HEK293 (cell line): Measurements from ENCODE around the gene MPHOSPH8.

Experiments used
- CTCF ChIA-PET: fragments of 350-600 bp; formaldehyde crosslinking; extraction: SDS; loops from one replicate; lab custom pipeline; 2021; ENCODE audit warnings: antibody characterized with exemption; lab: Yijun Ruan, JAX
- POLR2A ChIA-PET: fragments of 300-600 bp; formaldehyde crosslinking; extraction: SDS; loops from one replicate; lab custom pipeline; 2020; ENCODE audit warnings: antibody characterized with exemption, inconsistent platforms; lab: Yijun Ruan, JAX
- H3K27ac ChIP-seq: fragments of 200-500 bp; sonication (Bioruptor generic); 2 replicates; pipeline ENCODE4 v1.5.1; 2014; ENCODE audit warnings: low read depth, low read length, control low read depth, inconsistent platforms; ENCODE audit errors: extremely low read depth
- H3K36me3 ChIP-seq, 2 experiments: fragments of 200-500 bp in 1 of 2; sonication (Bioruptor generic) in 1 of 2; 1 replicate in 1 of 2; 2 replicates in 1 of 2; pipeline ENCODE4 v1.5.1; 2014 to 2017; ENCODE audit warnings: inconsistent platforms in 2 of 2, low read length in 2 of 2; ENCODE audit not compliant: control insufficient read depth in 2 of 2, insufficient read depth in 1 of 2
- H3K4me1 ChIP-seq: fragments of 200-500 bp; sonication (Bioruptor generic); 2 replicates; pipeline ENCODE4 v1.5.1; 2014; ENCODE audit warnings: mild to moderate bottlenecking, low read length, inconsistent platforms; ENCODE audit not compliant: control insufficient read depth, insufficient read depth
- H3K4me3 ChIP-seq: 2 replicates; pipeline ENCODE4 v1.5.1; 2011; ENCODE audit warnings: low read depth, mild to moderate bottlenecking, control low read depth, low read length, moderate library complexity
- H3K9me3 ChIP-seq: fragments of 200-500 bp; sonication (Bioruptor generic); 2 replicates; pipeline ENCODE4 v1.5.1; 2014; ENCODE audit warnings: low read depth, low read length, inconsistent platforms; ENCODE audit not compliant: control insufficient read depth, insufficient read depth
- BCL11B ChIP-seq: fragments of 450-650 bp; formaldehyde crosslinking; IDR thresholded peaks from 2 replicates; pipeline ENCODE4 v1.5.1; 2016; ENCODE audit warnings: low read depth, missing biosample characterization, missing genetic modification characterization
- HOXD13 ChIP-seq: sonication (generic); formaldehyde crosslinking; IDR thresholded peaks from 2 replicates; pipeline ENCODE4 v1.8.0; 2022; ENCODE audit warnings: missing genetic modification reagents, borderline replicate concordance
- INSM2 ChIP-seq: fragments of 450-650 bp; formaldehyde crosslinking; IDR thresholded peaks from 2 replicates; pipeline ENCODE4 v1.5.1; 2016; ENCODE audit warnings: missing biosample characterization, missing genetic modification characterization
- KLF10 ChIP-seq: fragments of 450-650 bp; IDR thresholded peaks from 2 replicates; pipeline ENCODE4 v1.5.1; 2018; ENCODE audit warnings: missing biosample characterization, mild to moderate bottlenecking, missing genetic modification characterization
- MEIS1 ChIP-seq: sonication (generic); formaldehyde crosslinking; IDR thresholded peaks from 2 replicates; pipeline ENCODE4 v1.8.1; 2022; ENCODE audit warnings: missing genetic modification reagents, mild to moderate bottlenecking, borderline replicate concordance
- PBX3 ChIP-seq: sonication (generic); formaldehyde crosslinking; IDR thresholded peaks from 2 replicates; pipeline ENCODE4 v1.8.1; 2022; ENCODE audit warnings: mild to moderate bottlenecking, moderate library complexity, missing genetic modification reagents
- RBAK ChIP-seq: fragments of 450-650 bp; formaldehyde crosslinking; IDR thresholded peaks from 2 replicates; pipeline ENCODE4 v1.5.1; 2016; ENCODE audit warnings: missing biosample characterization, missing genetic modification characterization
- REPIN1 ChIP-seq: fragments of 450-650 bp; formaldehyde crosslinking; IDR thresholded peaks from 2 replicates; pipeline ENCODE4 v1.5.1; 2017; ENCODE audit warnings: missing biosample characterization, missing genetic modification characterization, low read depth
- SALL2 ChIP-seq: fragments of 450-650 bp; formaldehyde crosslinking; IDR thresholded peaks from 2 replicates; pipeline ENCODE4 v1.5.0; 2017; ENCODE audit warnings: missing biosample characterization, mild to moderate bottlenecking, missing genetic modification characterization, borderline replicate concordance
- SCRT1 ChIP-seq: fragments of 450-650 bp; formaldehyde crosslinking; IDR thresholded peaks from 2 replicates; pipeline ENCODE4 v1.5.1; 2016; ENCODE audit warnings: missing biosample characterization, missing genetic modification characterization, borderline replicate concordance
- SCRT2 ChIP-seq: fragments of 450-650 bp; formaldehyde crosslinking; IDR thresholded peaks from 2 replicates; pipeline ENCODE4 v1.5.1; 2016; ENCODE audit warnings: missing biosample characterization, missing genetic modification characterization
- TRIM28 ChIP-seq: IDR thresholded peaks from 2 replicates; pipeline ENCODE4 v1.6.1; 2011; ENCODE audit warnings: low read length, control low read depth, borderline replicate concordance
- ZBTB7A ChIP-seq: fragments of 450-650 bp; formaldehyde crosslinking; IDR thresholded peaks from 2 replicates; pipeline ENCODE4 v1.5.1; 2016; ENCODE audit warnings: low read depth, missing biosample characterization, missing genetic modification characterization
- ZBTB8A ChIP-seq: fragments of 450-650 bp; formaldehyde crosslinking; IDR thresholded peaks from 2 replicates; pipeline ENCODE4 v1.5.1; 2016; ENCODE audit warnings: missing biosample characterization, missing genetic modification characterization
- ZNF112 ChIP-seq: fragments of 450-650 bp; formaldehyde crosslinking; IDR thresholded peaks from 2 replicates; pipeline ENCODE4 v1.5.0; 2017; ENCODE audit warnings: missing biosample characterization, missing genetic modification characterization
- ZNF133 ChIP-seq: fragments of 450-650 bp; formaldehyde crosslinking; IDR thresholded peaks from 2 replicates; pipeline ENCODE4 v1.5.1; 2016; ENCODE audit warnings: missing biosample characterization, missing genetic modification characterization
- ZNF18 ChIP-seq: fragments of 450-650 bp; formaldehyde crosslinking; IDR thresholded peaks from 2 replicates; pipeline ENCODE4 v1.5.1; 2016; ENCODE audit warnings: missing biosample characterization, missing genetic modification characterization
- ZNF2 ChIP-seq: fragments of 450-650 bp; formaldehyde crosslinking; IDR thresholded peaks from 2 replicates; pipeline ENCODE4 v1.5.1; 2016; ENCODE audit warnings: missing biosample characterization, missing genetic modification characterization
- ZNF23 ChIP-seq: fragments of 450-650 bp; formaldehyde crosslinking; IDR thresholded peaks from 2 replicates; pipeline ENCODE4 v1.5.1; 2016; ENCODE audit warnings: missing biosample characterization, missing genetic modification characterization, borderline replicate concordance
- ZNF324 ChIP-seq: fragments of 450-650 bp; formaldehyde crosslinking; IDR thresholded peaks from 2 replicates; pipeline ENCODE4 v1.5.1; 2016; ENCODE audit warnings: missing biosample characterization, missing genetic modification characterization
- ZNF473 ChIP-seq: fragments of 450-650 bp; formaldehyde crosslinking; IDR thresholded peaks from 2 replicates; pipeline ENCODE4 v1.5.1; 2017; ENCODE audit warnings: missing biosample characterization, missing genetic modification characterization
- ZNF585B ChIP-seq: fragments of 450-650 bp; formaldehyde crosslinking; IDR thresholded peaks from 2 replicates; pipeline ENCODE4 v1.5.1; 2016; ENCODE audit warnings: missing biosample characterization, missing genetic modification characterization
- ZNF596 ChIP-seq: fragments of 450-650 bp; IDR thresholded peaks from 2 replicates; pipeline ENCODE4 v1.5.0; 2018; ENCODE audit warnings: missing biosample characterization, mild to moderate bottlenecking, missing genetic modification characterization, moderate library complexity
- ZNF654 ChIP-seq: fragments of 450-650 bp; formaldehyde crosslinking; IDR thresholded peaks from 2 replicates; pipeline ENCODE4 v1.5.1; 2016; ENCODE audit warnings: low read depth, missing biosample characterization, missing genetic modification characterization
- ZNF777 ChIP-seq: fragments of 450-650 bp; formaldehyde crosslinking; IDR thresholded peaks from 2 replicates; pipeline ENCODE4 v1.5.1; 2017; ENCODE audit warnings: missing biosample characterization, missing genetic modification characterization, borderline replicate concordance
- ZNF791 ChIP-seq: fragments of 450-650 bp; formaldehyde crosslinking; IDR thresholded peaks from 2 replicates; pipeline ENCODE4 v1.5.1; 2016; ENCODE audit warnings: missing biosample characterization, missing genetic modification characterization
- ZNF830 ChIP-seq: fragments of 450-650 bp; IDR thresholded peaks from 2 replicates; pipeline ENCODE4 v1.5.0; 2018; ENCODE audit warnings: missing biosample characterization, missing genetic modification characterization, low read depth, mild to moderate bottlenecking, moderate library complexity
- TF ChIP-seq, protein P1 (sequence below): fragments of 450-650 bp; formaldehyde crosslinking; IDR thresholded peaks from 2 replicates; pipeline ENCODE4 v1.5.1; 2016; ENCODE audit warnings: missing biosample characterization, missing genetic modification characterization
- TF ChIP-seq, protein P2 (sequence below): IDR thresholded peaks from 2 replicates; pipeline ENCODE4 v1.6.1; 2011; ENCODE audit warnings: mild to moderate bottlenecking, low read depth, low read length, borderline replicate concordance

Gene MPHOSPH8

DNA sequence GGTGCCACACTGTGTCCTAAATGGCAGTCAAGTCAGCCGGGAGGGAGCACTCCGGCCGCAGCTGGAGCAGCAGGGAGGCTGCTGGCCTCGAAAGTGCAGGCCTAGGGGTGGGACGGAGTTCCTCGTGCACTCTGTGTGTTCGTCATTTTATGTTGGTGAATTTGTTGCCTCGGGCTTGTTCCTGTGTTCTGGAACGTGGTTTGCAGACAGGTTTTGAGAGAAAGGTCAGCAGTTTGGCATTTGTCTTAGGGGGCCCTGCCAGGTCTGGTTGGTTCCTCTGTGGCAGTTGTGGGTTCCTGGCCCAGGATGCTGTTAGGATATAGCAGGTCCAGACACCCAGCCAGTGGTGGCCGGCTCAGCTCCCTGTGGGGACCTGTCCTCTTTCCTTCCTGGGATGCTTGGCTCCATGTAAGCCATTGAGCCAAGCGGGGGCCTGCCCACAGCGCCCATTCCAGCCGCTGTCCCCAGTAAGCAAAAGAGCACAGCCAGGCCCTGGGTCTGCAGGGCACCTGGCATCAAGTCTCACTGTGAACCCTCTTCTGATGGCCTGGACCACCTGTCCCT is 30.0 kb downstream of the MPHOSPH8 start:
- POLR2A ChIA-PET = no interaction called here
- Histone ChIP-seq H3K27ac (no peak overlapping the region), H3K36me3 (peaks cover 7 to 90% of the 10 kb centered on the region in 2 experiments; a peak in 2 of 3 replicates), H3K4me1 (no peaks in the 10 kb centered on the region), H3K4me3 (no peak overlapping the region), H3K9me3 (no peaks in the 10 kb centered on the region)
- CTCF ChIA-PET = no interaction called here
- TF ChIP-seq ZBTB8A (no peak), ZNF777 (no peak), ZNF654 (tag by site-specific recombination) (no peak), SCRT1 (tag by site-specific recombination) (no peak), PBX3 (CRISPR knock-in tag) (no peak), REPIN1 (tag by site-specific recombination) (no peak), HOXD13 (no peak), ZNF324 (tag by site-specific recombination) (no peak), SALL2 (tag by site-specific recombination) (no peak), ZNF18 (tag by site-specific recombination) (no peak), KLF10 (tag by site-specific recombination) (no peak), ZNF473 (tag by site-specific recombination) (no peak), SCRT2 (tag by site-specific recombination) (no peak), MEIS1 (CRISPR knock-in tag) (no peak), ZNF133 (tag by site-specific recombination) (no peak), ZBTB7A (no peak), RBAK (tag by site-specific recombination) (no peak)
- TF ChIP-seq, protein P1, sequence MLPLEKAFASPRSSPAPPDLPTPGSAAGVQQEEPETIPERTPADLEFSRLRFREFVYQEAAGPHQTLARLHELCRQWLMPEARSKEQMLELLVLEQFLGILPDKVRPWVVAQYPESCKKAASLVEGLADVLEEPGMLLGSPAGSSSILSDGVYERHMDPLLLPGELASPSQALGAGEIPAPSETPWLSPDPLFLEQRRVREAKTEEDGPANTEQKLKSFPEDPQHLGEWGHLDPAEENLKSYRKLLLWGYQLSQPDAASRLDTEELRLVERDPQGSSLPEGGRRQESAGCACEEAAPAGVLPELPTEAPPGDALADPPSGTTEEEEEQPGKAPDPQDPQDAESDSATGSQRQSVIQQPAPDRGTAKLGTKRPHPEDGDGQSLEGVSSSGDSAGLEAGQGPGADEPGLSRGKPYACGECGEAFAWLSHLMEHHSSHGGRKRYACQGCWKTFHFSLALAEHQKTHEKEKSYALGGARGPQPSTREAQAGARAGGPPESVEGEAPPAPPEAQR (tag by site-specific recombination) = no peak

DNA sequence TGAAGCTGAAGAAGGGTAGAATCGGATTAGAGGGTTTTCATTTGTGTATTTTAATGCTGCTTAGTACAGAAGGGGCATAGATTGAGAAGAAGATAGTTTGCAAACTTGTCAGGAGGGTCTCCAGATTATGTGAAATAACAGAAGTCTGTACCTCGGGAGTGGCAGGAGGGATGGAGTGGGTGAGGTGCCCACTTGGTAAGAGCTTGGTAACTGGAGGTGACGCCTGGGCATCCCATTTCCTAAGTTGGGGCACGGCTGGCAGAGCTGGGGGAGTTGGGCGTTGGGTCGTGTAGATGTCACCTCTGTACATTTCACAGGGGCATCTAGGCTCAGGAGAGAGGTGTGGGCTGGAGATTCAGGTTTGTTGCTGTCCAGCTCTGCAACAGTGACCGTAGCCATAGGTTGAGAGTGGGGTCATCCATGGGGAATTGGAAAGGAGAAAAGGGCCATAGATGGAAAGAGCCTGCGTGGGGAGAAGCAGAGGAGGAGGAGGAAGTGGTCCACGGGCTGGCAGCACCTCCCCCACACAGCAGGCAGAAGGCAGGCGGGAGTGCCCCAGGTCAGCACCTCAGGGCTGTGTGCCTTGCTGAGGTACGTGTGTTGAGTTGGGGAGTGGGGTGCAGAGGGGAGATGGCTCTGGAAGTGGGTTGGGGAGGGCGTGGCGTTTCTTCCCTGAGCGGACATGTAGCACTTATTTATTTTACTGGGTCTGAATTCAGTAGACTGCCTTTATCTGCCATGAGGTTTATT is 31.2 kb downstream of the MPHOSPH8 start:
- H3K4me1 ChIP-seq = no peaks in the 10 kb centered on the region
- peaks cover 13 to 89% of the 10 kb centered on the region in 2 experiments; a peak in 2 of 3 replicates for H3K36me3 ChIP-seq
- no peak overlapping the region for H3K27ac ChIP-seq
- ChIA-PET CTCF (no interaction called here), POLR2A (no interaction called here)
- no peaks in the 10 kb centered on the region for H3K9me3 ChIP-seq
- H3K4me3 ChIP-seq = no peak overlapping the region
- TF ChIP-seq ZNF23 (no peak), ZNF585B (tag by site-specific recombination) (no peak), ZNF112 (no peak), BCL11B (no peak), ZNF791 (tag by site-specific recombination) (no peak), TRIM28 (no peak), ZNF596 (tag by site-specific recombination) (no peak), INSM2 (tag by site-specific recombination) (no peak), ZNF830 (no peak), ZNF2 (tag by site-specific recombination) (no peak)
- TF ChIP-seq, protein P2, sequence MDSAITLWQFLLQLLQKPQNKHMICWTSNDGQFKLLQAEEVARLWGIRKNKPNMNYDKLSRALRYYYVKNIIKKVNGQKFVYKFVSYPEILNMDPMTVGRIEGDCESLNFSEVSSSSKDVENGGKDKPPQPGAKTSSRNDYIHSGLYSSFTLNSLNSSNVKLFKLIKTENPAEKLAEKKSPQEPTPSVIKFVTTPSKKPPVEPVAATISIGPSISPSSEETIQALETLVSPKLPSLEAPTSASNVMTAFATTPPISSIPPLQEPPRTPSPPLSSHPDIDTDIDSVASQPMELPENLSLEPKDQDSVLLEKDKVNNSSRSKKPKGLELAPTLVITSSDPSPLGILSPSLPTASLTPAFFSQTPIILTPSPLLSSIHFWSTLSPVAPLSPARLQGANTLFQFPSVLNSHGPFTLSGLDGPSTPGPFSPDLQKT = no peak
